Brain microvascular endothelial cell (primary cell): ENCODE measurements around the gene CNTNAP2.

Source experiments
- DNase-seq: peaks from one replicate; pipeline ENCODE4 v3.0.0-alpha.2; 2020
- H3K27ac ChIP-seq: fragments of 250-450 bp; sonication (Bioruptor Pico); 2 replicates; pipeline ENCODE4 v1.5.1; 2020; ENCODE audit warnings: mild to moderate bottlenecking, moderate library complexity
- H3K27me3 ChIP-seq: fragments of 250-450 bp; sonication (Bioruptor Pico); replicated peaks from 2 replicates; pipeline ENCODE4 v1.5.1; 2020; ENCODE audit warnings: mild to moderate bottlenecking
- H3K36me3 ChIP-seq: fragments of 250-450 bp; sonication (Bioruptor Pico); replicated peaks from 2 replicates; pipeline ENCODE4 v1.5.1; 2020; ENCODE audit warnings: mild to moderate bottlenecking
- H3K4me3 ChIP-seq: 2 replicates; pipeline ENCODE4 v1.5.1; 2011; ENCODE audit warnings: low read depth, mild to moderate bottlenecking, control low read depth, low read length, moderate library complexity
- in situ Hi-C: cut with HindIII; loops from 2 replicates; pipeline ENCODE4 v1.10.0; 2017; ENCODE audit warnings: low sequenced_read_pairs, low pct_ligation_motif_present
- TF ChIP-seq, protein P1 (sequence below): IDR thresholded peaks from 2 replicates; pipeline ENCODE4 v1.5.1; 2011; ENCODE audit warnings: low read depth, mild to moderate bottlenecking, moderate library complexity, low read length, control low read depth, inconsistent platforms; ENCODE audit errors: missing control alignments

Gene CNTNAP2

DNA sequence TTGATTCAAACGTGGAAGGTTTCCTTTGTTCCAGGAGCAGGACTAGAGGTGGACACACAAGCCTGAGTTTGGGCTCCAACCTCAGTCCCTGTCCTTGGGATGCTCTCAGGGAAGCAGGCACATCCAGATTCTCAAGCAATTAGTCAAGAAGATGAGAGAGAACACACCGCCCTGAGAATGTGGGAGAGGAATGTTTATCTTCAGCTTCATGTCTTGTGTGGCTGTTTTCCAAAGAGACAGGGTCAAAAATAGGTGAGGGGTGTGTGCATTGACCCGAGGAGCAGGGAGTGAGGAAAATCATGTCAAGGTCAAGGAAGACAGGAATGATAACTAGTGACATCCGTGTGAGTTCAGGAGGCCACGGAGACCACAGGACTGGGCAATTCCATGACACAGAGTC is 2001.8 kb downstream of the CNTNAP2 start:
- in situ Hi-C loops = no loop called here
- no peak overlapping the region for H3K27ac ChIP-seq
- no peaks in the 10 kb centered on the region for H3K27me3 ChIP-seq
- DNase-seq = no peak
- H3K36me3 ChIP-seq = no peaks in the 10 kb centered on the region
- H3K4me3 ChIP-seq = no peak overlapping the region
- TF ChIP-seq, protein P1, sequence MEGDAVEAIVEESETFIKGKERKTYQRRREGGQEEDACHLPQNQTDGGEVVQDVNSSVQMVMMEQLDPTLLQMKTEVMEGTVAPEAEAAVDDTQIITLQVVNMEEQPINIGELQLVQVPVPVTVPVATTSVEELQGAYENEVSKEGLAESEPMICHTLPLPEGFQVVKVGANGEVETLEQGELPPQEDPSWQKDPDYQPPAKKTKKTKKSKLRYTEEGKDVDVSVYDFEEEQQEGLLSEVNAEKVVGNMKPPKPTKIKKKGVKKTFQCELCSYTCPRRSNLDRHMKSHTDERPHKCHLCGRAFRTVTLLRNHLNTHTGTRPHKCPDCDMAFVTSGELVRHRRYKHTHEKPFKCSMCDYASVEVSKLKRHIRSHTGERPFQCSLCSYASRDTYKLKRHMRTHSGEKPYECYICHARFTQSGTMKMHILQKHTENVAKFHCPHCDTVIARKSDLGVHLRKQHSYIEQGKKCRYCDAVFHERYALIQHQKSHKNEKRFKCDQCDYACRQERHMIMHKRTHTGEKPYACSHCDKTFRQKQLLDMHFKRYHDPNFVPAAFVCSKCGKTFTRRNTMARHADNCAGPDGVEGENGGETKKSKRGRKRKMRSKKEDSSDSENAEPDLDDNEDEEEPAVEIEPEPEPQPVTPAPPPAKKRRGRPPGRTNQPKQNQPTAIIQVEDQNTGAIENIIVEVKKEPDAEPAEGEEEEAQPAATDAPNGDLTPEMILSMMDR = no peak

DNA sequence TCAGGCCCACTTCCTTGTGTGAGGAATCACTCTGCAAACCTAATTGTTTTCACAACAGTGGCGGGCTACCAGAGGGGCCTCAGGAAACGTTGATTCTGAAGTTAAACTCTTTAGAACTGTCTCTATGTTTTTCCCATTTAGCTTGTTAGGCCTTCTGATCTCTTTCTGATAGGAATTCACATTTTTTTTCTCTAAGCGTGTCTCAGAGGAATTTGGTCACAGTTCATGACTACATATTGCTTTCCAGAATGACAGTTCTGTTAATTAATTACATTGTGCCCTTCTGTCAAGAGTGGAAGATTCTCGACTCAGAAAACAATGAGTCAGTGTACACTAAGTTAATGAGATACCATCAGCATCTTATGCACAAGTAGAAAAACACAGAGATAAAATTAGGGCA is 2004.8 kb downstream of the CNTNAP2 start:
- no peak for DNase-seq
- H3K27me3 ChIP-seq = no peaks in the 10 kb centered on the region

DNA sequence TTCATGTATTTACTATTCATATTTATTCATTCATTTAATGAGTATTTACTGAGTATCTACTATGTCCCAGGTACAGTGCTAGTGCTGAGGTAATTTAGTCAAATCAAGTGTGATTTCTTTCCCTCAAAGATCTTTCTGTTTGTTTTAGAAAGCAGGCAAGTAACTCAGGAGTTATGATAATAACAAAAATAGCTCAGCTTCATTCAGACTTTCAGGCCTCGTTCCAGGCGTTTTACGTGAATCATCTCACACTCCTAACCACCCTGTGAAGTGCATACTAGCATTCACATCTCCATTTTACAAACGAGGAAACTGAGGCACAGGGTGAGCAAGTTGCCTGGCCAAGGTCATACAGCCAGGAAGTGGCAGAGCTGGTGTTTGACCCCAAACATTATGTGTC is 2005.2 kb downstream of the CNTNAP2 start:
- in situ Hi-C loops = no loop called here
- no peak for DNase-seq
- Histone ChIP-seq H3K4me3 (no peak overlapping the region), H3K27me3 (no peaks in the 10 kb centered on the region), H3K27ac (no peak overlapping the region), H3K36me3 (no peaks in the 10 kb centered on the region)
- TF ChIP-seq, protein P1 = no peak

More for the DNA sequence above, 2004.8 kb downstream of the CNTNAP2 start:
- H3K36me3 ChIP-seq = no peaks in the 10 kb centered on the region
- H3K4me3 ChIP-seq = no peak overlapping the region
- in situ Hi-C loops = no loop called here
- H3K27ac ChIP-seq = no peak overlapping the region
- TF ChIP-seq, protein P1 = no peak

DNA sequence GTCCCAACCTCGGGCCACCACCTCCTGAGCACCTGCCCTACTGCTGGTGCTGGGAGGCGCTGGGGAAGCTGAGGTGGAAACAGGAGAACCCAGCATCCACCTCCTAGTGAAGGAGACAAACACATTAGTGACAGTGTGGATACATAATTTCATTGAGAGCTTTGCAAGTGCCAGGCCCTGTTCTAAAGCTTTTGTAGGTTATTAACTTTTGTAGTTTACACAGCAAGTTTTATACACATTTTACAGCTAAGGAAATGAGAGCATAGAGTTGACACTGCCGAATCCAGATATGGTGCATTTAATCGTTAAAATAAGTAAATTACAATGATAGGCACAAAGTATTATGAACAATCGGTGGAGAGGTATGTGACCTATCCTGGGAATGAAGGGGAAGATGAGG is 2007.9 kb downstream of the CNTNAP2 start:
- in situ Hi-C loops = no loop called here
- TF ChIP-seq, protein P1 = no peak
- no peak for DNase-seq

DNA sequence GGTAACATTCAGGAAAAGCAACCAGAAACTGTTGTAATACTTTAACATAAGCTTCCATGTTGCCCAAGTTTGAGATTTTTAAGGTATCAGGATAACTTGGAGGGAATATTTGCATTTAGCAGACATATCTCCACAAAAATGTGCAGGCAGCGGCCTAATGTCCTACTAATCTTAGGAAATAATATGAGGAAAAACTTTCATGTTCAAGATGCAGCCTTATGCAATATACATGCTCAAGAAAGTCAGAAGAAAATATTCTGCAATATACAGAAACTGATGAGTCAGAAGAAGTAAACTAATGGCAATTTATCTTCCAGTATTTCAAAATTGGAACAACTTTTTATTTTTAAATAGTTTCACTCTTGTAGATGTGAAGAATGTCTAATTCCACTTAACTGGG is 2010.8 kb downstream of the CNTNAP2 start:
- no peaks in the 10 kb centered on the region for H3K36me3 ChIP-seq
- no peak overlapping the region for H3K4me3 ChIP-seq
- no peaks in the 10 kb centered on the region for H3K27me3 ChIP-seq
- DNase-seq = no peak
- TF ChIP-seq, protein P1 = no peak
- H3K27ac ChIP-seq = no peak overlapping the region
- in situ Hi-C loops = no loop called here

More for the DNA sequence above, 2007.9 kb downstream of the CNTNAP2 start:
- H3K27me3 ChIP-seq = no peaks in the 10 kb centered on the region
- H3K36me3 ChIP-seq = no peaks in the 10 kb centered on the region
- H3K27ac ChIP-seq = no peak overlapping the region
- no peak overlapping the region for H3K4me3 ChIP-seq

DNA sequence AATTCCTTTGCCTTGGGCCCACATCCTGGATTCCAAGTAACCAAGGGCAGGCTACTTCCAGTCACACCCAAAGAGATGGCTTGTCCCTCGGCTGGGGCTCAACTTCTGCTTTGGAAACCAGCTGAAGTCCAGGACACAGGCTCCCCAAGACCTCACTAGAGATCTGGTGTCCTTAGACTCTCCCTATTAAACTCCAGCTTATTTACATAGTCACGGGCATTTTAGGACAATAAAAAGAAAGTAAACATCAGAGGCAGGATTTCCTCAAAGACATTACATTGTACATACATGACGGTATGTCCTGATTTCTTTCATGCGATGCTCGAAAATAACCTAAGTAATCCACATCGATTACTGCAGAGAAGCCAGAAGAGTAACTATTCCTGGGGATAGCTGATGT is 2012.4 kb downstream of the CNTNAP2 start:
- no peak for DNase-seq
- no peaks in the 10 kb centered on the region for H3K27me3 ChIP-seq
- no peaks in the 10 kb centered on the region for H3K36me3 ChIP-seq
- no peak overlapping the region for H3K27ac ChIP-seq
- in situ Hi-C loops = no loop called here
- TF ChIP-seq, protein P1 = no peak
- H3K4me3 ChIP-seq = no peak overlapping the region
